Limb (tissue), 2 donors: ENCODE results near the gene ATP2B2.

ENCODE experiments used
- DNase-seq, 2 donors: peaks; one replicate each; pipeline ENCODE4 v3.0.0-alpha.2; 2016; ENCODE audit errors: extremely low spot score in 2 of 2

The ATP2B2 gene

GRCh38 chr3:10432156-10432845 is 73.1 kb downstream of the ATP2B2 start:
- no peak for DNase-seq

GRCh38 chr3:10430805-10431204 is 74.6 kb downstream of the ATP2B2 start:
- no peak for DNase-seq

- no peak for DNase-seq
These were observed 76.8 kb downstream of the ATP2B2 start for GRCh38 chr3:10428406-10429091.

- no peak for DNase-seq
These were observed 78.8 kb downstream of the ATP2B2 start for GRCh38 chr3:10426346-10427220.

- no peak for DNase-seq
These were observed 82.1 kb downstream of the ATP2B2 start for GRCh38 chr3:10423171-10423882.

- no peak for DNase-seq
These were observed 83.4 kb downstream of the ATP2B2 start for GRCh38 chr3:10421996-10422395.

GRCh38 chr3:10420745-10421475 is 84.5 kb downstream of the ATP2B2 start:
- DNase-seq: no peak

- no peak for DNase-seq
These were observed 85.7 kb downstream of the ATP2B2 start for GRCh38 chr3:10419637-10420232.

- DNase-seq: no peak
These were observed 87.5 kb downstream of the ATP2B2 start for GRCh38 chr3:10417847-10418246.

GRCh38 chr3:10416730-10417300 is 88.6 kb downstream of the ATP2B2 start:
- DNase-seq: no peak

GRCh38 chr3:10413041-10413440 is 92.3 kb downstream of the ATP2B2 start:
- DNase-seq: no peak

GRCh38 chr3:10411598-10412332 is 93.6 kb downstream of the ATP2B2 start:
- DNase-seq: no peak

GRCh38 chr3:10410383-10411002 is 94.9 kb downstream of the ATP2B2 start:
- no peak for DNase-seq

- no peak for DNase-seq
These were observed 96.7 kb downstream of the ATP2B2 start for GRCh38 chr3:10408680-10409079.

GRCh38 chr3:10407361-10407760 is 98.0 kb downstream of the ATP2B2 start:
- no peak for DNase-seq

GRCh38 chr3:10406414-10406813 is 99.0 kb downstream of the ATP2B2 start:
- no peak for DNase-seq

GRCh38 chr3:10405816-10406215 is 99.6 kb downstream of the ATP2B2 start:
- DNase-seq: no peak

GRCh38 chr3:10404876-10405275 is 100.5 kb downstream of the ATP2B2 start:
- no peak for DNase-seq

GRCh38 chr3:10404377-10404776 is 101.0 kb downstream of the ATP2B2 start:
- no peak for DNase-seq
